ENCODE measurements around the gene GREB1L. TPM values are rescaled to one million over a fixed set of nuclear protein-coding genes. Genes with fewer than 3 reads are reported as not detected.

Gene GREB1L
- polyA plus RNA-seq, 1 donor (not counting 4 experiments of a cell fraction or from before 2014, with no cell fraction given): 5.5 TPM

- FAIRE-seq (peak; percentile 79), DNase-seq (ENCODE audit: low read depth, low spot score) (no peak)
- Histone ChIP-seq H3K36me3 (ENCODE audit: control insufficient read depth in 2 of 2, extremely low read depth in 1 of 2, insufficient read depth in 2 of 2, low read length in 2 of 2) (no peaks in the 10 kb centered on the region), H3K4me3 (ENCODE audit: control insufficient read depth in 2 of 3, extremely low read depth in 1 of 3, insufficient read depth in 2 of 3, low read depth in 1 of 3, low read length in 3 of 3) (no peak overlapping the region), H2AFZ (ENCODE audit: control insufficient read depth, low read length) (no peak overlapping the region), H3K4me2 (ENCODE audit: control insufficient read depth, extremely low read depth, insufficient read depth, low read depth, low read length) (peak overlapping the region; percentile 7), H3K4me1 (ENCODE audit: control insufficient read depth, extremely low read depth, insufficient read depth, low read length) (peaks cover 7% of the 10 kb centered on the region), H3K9me1 (ENCODE audit: control insufficient read depth, extremely low read depth, insufficient read depth, low read length) (no peaks in the 10 kb centered on the region), H3K27ac (ENCODE audit: control insufficient read depth, insufficient read depth, low read length) (no peak overlapping the region), H3K79me2 (ENCODE audit: control insufficient read depth, insufficient read depth, low read length) (no peaks in the 10 kb centered on the region), H3K9ac (ENCODE audit: control insufficient read depth, extremely low read depth, insufficient read depth, low read length) (no peak overlapping the region), H4K20me1 (ENCODE audit: control insufficient read depth, extremely low read depth, insufficient read depth, low read length) (no peaks in the 10 kb centered on the region), H3K9me3 (ENCODE audit: control insufficient read depth, low read depth, low read length) (no peaks in the 10 kb centered on the region), H3K27me3 (ENCODE audit: control insufficient read depth, extremely low read depth, insufficient read depth, low read length) (no peaks in the 10 kb centered on the region)
- TF ChIP-seq CTCF (optimal IDR thresholded peaks at IDR 0.05 in 1 of 3, IDR thresholded peaks at IDR 0.05 in 1 of 3, conservative IDR thresholded peaks at IDR 0.05 in 1 of 3; ENCODE audit: extremely low read depth in 1 of 3, insufficient read depth in 2 of 3, low read length in 3 of 3) (no peak), EZH2 (IDR thresholded peaks at IDR 0.05; ENCODE audit: low read length) (no peak)
- dilution Hi-C loops (cut with MboI; ENCODE audit: extremely low pct_ligation_motif_present, low sequenced_read_pairs): no loop called here
These were observed 99.1 kb downstream of the GREB1L start for GRCh38 chr18:21341141-21341540.

- TF ChIP-seq EZH2 (IDR thresholded peaks at IDR 0.05; ENCODE audit: low read length) (no peak), CTCF (optimal IDR thresholded peaks at IDR 0.05 in 1 of 3, IDR thresholded peaks at IDR 0.05 in 1 of 3, conservative IDR thresholded peaks at IDR 0.05 in 1 of 3; ENCODE audit: extremely low read depth in 1 of 3, insufficient read depth in 2 of 3, low read length in 3 of 3) (no peak)
- Histone ChIP-seq H3K27ac (ENCODE audit: control insufficient read depth, insufficient read depth, low read length) (no peak overlapping the region), H3K9me1 (ENCODE audit: control insufficient read depth, extremely low read depth, insufficient read depth, low read length) (no peaks in the 10 kb centered on the region), H3K36me3 (ENCODE audit: control insufficient read depth in 2 of 2, extremely low read depth in 1 of 2, insufficient read depth in 2 of 2, low read length in 2 of 2) (no peaks in the 10 kb centered on the region), H3K9me3 (ENCODE audit: control insufficient read depth, low read depth, low read length) (no peaks in the 10 kb centered on the region), H3K9ac (ENCODE audit: control insufficient read depth, extremely low read depth, insufficient read depth, low read length) (no peak overlapping the region), H3K27me3 (ENCODE audit: control insufficient read depth, extremely low read depth, insufficient read depth, low read length) (no peaks in the 10 kb centered on the region), H4K20me1 (ENCODE audit: control insufficient read depth, extremely low read depth, insufficient read depth, low read length) (no peaks in the 10 kb centered on the region), H2AFZ (ENCODE audit: control insufficient read depth, low read length) (no peak overlapping the region), H3K79me2 (ENCODE audit: control insufficient read depth, insufficient read depth, low read length) (no peaks in the 10 kb centered on the region), H3K4me2 (ENCODE audit: control insufficient read depth, extremely low read depth, insufficient read depth, low read depth, low read length) (no peak overlapping the region), H3K4me1 (ENCODE audit: control insufficient read depth, extremely low read depth, insufficient read depth, low read length) (peaks cover 7% of the 10 kb centered on the region), H3K4me3 (ENCODE audit: control insufficient read depth in 2 of 3, extremely low read depth in 1 of 3, insufficient read depth in 2 of 3, low read depth in 1 of 3, low read length in 3 of 3) (no peak overlapping the region)
- dilution Hi-C loops (cut with MboI; ENCODE audit: extremely low pct_ligation_motif_present, low sequenced_read_pairs): no loop called here
- no peak for DNase-seq (ENCODE audit: low read depth, low spot score)
- FAIRE-seq: no peak
These were observed 100.3 kb downstream of the GREB1L start for GRCh38 chr18:21342372-21342771.

All from keratinocyte (primary cell).